Melanocyte of skin (primary cell): ENCODE data around the gene FUBP3. TPM values are rescaled to one million over a fixed set of nuclear protein-coding genes. Genes with fewer than 3 reads are reported as not detected.

Source experiments
- small RNA-seq, 2 donors: library from RNA; depleted of rRNA; stranded (forward); fragments of <200 nt; gene quantifications; one replicate each; pipeline ENCODE3, GENCODE V24; 2012
- total RNA-seq, 2 donors: library from RNA; depleted of rRNA; stranded (reverse); fragments of >200 nt; gene quantifications; 2 replicates each; pipeline ENCODE4 v1.2.3, GENCODE V29; 2012

Gene FUBP3
- 10 to 100 TPM; 26.2 to 37.3 TPM for total RNA-seq

GRCh38 chr9:130578865-130579737 is at the start of gene FUBP3:
FUBP3 (plus strand) TSS chr9:130579577; CDS start chr9:130579681, 104 bp downstream.

GRCh38 chr9:130664251-130665028 is 85.1 kb downstream of the FUBP3 start, which contains the start of gene PRDM12:
PRDM12 (plus strand) TSS chr9:130664594; CDS start chr9:130664654, 60 bp downstream.

Small RNAs within 50 kb of the gene (small RNA-seq; reads per million reads assigned to genes)
- 0 reads per million in 2 donors for gene MIR6856

Other genes with a start within 250 kb of the FUBP3 start
- 1 to 10 TPM; 1.0 to 2.7 TPM for gene ASS1, start 134.6 kb upstream of the FUBP3 start, total RNA-seq
- gene PRDM12, start 85.0 kb downstream of the FUBP3 start, total RNA-seq, result not detected
- 10 to 100 TPM; 22.4 to 54.6 TPM for gene EXOSC2, start 114.2 kb downstream of the FUBP3 start, total RNA-seq